ENCODE data around the gene TEX12.
"Not testable (repeated sequence)": the region's sequence is repeated elsewhere in the genome, so short reads cannot be mapped to it uniquely, and the experiment has no call there.

Gene TEX12

DNA sequence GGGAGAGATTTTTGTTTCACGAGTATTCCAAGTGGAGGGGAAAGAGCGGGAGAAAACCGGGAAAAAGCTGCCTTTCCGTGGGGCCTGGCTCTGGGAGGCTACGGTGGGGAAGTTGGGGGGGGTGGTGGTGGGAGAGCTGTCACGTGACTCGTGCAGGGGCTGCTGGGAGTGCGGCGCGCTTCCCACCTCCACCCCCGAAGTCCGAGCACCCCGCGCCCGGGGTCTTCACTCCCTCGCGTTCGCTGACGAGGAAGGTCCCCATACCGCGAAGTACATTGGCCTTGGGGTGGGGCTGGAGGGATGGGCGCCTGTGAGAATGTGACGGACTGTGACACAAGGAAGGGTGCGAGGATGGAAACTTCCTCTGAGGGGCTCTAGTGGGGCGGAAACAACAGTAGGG is at the start of gene TEX12:
TSS of gene TEX12 (plus strand) at position 228 of the 400 bp plus-strand sequence. CDS start 1,897 bp downstream, outside the sequence.
- no peak for DNase-seq

DNA sequence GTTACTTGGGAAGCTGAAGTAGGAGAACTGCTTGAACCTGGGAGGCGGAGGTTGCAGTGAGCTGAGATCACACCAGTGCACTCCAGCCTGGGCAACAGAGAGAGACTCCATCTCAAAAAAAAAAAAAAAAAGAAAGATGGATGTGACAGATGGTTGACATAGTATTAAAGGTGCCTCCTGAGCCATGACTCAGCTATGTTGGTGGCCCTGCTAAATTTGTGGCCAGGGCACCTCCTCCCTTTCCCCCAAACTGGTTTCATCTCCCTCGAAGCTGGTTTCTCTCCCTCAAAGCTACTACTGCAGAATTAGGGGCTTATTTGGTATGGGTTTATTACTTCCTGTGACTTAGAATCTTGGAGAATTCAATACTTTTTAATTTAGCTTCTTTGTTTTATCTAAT is 49.0 kb upstream of the TEX12 start:
- no peak for DNase-seq

- no peak for DNase-seq
Observed at GRCh38 chr11:112121981-112122615, 45.1 kb upstream of the TEX12 start.

DNA sequence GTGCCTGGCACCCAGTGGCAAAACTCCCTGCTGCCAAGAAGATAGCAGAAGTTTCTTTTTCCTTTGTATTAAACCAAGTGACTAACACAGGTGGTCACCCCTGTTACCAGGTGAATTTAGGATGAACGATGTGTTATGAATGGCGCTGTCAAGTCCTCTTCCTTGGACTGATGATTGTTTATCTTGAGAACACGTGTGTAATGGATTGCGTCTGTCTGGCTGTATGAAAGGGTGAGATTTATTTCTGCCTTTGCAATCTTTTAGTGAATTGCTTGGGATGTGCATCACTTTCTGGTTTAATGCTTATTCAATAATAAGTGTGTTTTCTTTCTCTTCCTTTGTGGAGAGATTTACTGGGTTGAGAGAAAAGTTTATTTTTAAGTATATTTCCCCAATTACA is 44.0 kb upstream of the TEX12 start:
- DNase-seq = no peak

DNA sequence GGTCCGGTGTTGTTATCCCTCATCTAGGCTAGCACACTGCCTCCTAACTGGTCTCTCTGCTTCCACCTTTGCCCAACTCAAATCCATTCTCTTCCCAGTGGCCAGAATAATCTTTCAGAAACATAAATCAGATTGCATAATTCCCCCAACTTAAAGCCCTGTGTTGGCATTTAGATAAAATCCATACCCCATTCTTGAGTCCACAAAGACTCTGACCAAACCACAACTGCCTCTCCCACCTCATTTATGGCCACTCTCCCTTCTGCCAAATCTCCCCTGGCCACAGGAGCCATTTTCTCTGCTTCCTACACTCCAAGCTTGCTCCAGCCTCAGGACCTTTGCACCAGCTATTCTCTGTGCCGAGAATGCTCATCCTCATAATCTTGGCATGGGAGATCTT is 40.1 kb upstream of the TEX12 start:
- no peak for DNase-seq

DNA sequence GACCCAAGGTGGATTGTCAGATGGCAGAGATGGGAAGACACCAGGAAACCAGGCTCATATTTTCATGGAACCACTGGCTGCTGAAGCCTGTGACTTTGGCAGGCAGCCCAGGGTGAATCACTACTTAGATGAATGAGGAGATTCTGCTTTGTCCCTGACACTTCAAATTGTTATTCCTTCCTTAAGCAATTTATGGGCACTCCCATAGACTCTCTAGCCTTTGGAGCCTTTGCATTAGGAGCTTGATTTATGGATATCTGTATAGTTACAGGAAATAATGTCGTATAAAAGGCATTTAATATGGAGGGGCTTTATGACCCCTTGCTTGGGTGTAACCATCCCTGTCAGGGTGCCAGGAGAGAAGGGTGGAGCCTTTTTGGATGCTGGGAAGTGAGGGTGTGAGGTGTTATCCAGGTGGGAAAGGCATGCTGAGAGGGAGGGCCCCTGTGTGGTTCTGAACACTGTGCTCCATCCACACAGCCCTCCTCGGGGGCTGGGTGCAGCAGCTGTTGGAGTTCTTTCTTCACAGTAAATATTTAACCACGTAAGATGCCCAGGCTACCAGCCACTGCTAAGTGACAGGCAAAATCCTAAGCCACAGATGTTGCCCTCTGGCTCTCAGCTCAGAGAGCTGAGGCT is 38.6 kb upstream of the TEX12 start:
- no peak for DNase-seq

GRCh38 chr11:112129656-112130055 is 37.5 kb upstream of the TEX12 start:
- no peak for DNase-seq

DNA sequence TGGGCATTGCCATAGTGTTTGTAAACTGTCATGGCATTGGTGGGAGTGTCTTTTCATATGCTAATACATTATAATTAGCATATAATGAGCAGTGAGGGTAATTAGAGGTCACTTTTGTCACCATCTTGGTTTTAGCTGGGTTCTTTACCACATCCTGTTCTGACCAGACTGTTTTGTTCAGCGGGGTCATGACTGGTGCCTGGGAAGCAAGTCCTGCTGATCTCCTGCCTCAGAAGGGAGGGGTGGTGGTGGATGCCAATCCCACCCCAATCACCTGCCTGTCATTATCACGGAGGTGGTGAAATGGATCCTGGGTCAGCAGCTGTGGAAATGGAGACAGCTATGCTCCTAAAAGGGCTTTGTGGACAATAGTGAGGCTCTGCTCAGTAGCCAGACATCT is 34.4 kb upstream of the TEX12 start:
- no peak for DNase-seq

DNA sequence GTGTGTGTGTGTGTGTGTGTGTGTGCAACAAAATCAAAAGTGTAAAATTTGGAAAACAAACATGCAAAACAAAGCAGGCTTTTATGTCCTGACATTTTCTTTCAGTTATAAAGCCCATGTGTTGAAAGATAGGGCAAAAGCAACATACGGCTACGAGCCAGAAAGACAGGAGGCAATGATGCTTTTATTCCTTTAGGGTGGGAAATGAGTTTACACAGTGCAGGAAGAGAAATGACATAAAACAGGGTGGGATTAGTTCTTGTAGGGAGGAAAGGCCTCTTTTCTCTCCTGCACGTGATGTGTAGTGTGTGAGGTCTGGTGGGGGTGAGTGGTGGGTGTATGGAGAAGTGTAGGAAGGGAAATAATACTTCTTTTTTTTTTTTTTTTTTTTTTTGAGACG is 32.7 kb upstream of the TEX12 start:
- DNase-seq = no peak

GRCh38 chr11:112143597-112143996 is 23.6 kb upstream of the TEX12 start:
- no peak for DNase-seq

DNA sequence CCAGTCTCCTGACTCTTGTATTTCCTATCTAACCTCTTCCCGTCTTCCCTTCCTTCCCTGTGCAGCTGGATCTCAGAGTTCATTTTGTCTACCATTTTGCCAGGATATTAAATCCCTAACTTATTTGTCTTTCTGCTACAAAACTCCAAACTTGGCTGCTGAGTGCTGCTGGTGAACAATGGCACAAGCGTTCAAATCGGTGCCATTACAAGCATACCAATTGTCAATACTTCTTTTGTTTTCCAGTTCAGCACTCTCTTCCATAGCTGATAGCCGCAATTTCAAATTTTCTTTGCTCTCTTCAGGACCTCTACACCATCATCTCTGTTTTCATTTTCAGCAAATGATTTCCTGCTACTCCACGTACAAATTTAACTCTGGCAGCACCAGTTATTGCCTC is 16.7 kb upstream of the TEX12 start:
- no peak for DNase-seq

- DNase-seq = no peak
Observed at GRCh38 chr11:112156153-112156955, 10.8 kb upstream of the TEX12 start.

GRCh38 chr11:112156956-112157766 is 10.0 kb upstream of the TEX12 start:
- DNase-seq = no peak

- no peak for DNase-seq
Observed at GRCh38 chr11:112159098-112160065, 7.8 kb upstream of the TEX12 start.

GRCh38 chr11:112160091-112160848 is 6.9 kb upstream of the TEX12 start:
- no peak for DNase-seq

GRCh38 chr11:112161012-112161411 is 6.2 kb upstream of the TEX12 start:
- no peak for DNase-seq

GRCh38 chr11:112162200-112162599 is 5.0 kb upstream of the TEX12 start:
- not testable (repeated sequence) for DNase-seq

- DNase-seq = no peak
Observed at GRCh38 chr11:112162761-112163546, 4.2 kb upstream of the TEX12 start.

DNA sequence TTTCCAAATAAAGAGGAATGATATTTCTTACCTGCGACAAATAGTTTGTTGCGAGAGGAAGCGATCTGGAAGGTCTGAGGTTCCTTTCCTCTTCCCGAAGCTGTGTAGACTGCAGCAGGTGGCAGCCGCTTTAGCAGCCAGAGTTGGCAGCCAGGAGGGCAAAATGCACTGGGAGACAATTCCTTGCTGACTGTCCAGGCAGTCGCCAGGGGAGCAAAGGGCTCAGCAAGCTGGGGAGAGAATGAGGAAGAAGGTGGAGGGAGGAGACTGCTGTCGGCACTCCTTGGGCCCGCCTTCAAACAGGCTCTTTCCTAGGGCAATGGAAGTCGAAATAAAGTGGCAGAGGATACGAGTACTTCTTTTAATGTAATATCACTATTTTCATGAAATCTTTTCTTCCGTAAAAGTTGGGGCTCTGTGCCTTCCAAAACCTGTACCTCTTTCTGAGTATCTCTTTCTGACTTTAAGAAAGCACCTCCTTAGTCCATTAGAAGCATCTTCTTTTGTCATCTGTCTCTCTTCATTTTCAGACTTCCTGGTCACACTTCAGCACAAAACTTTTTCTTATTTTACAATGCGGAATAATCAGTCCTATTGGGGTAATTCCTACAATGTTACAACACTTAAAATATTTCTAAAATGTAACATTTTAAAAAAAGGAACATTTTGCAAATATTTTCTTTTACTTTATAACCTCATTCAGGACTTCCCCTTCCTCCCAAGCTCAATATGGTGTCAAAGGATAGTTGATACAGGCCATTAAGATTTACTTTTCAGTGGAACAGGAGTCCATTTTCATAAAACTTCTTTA is 3.1 kb upstream of the TEX12 start, which contains the start of gene IL18:
TSS of gene IL18 (minus strand) at position 220 of the 811 bp plus-strand sequence. CDS start 9,041 bp downstream, outside the sequence.
- DNase-seq = no peak
